HepG2 (cell line): ENCODE data around the gene HMGN1. TPM values are rescaled to one million over a fixed set of nuclear protein-coding genes. Genes with fewer than 3 reads are reported as not detected.

Experiments
- ARID3A ChIP-seq: IDR thresholded peaks from 2 replicates; pipeline ENCODE4 v1.6.1; 2012; ENCODE audit warnings: low read depth, low read length, improper control_type of control experiment
- ATF2 ChIP-seq: sonication (generic); formaldehyde crosslinking; IDR thresholded peaks from 2 replicates; pipeline ENCODE4 v1.4.0; 2020; ENCODE audit warnings: missing genetic modification reagents
- DDIT3 ChIP-seq: sonication (generic); formaldehyde crosslinking; IDR thresholded peaks from 2 replicates; pipeline ENCODE4 v1.4.0; 2020; ENCODE audit warnings: mild to moderate bottlenecking, missing genetic modification reagents
- EP300 ChIP-seq, 3 experiments: sonication (generic) in 1 of 3; formaldehyde crosslinking in 1 of 3; IDR thresholded peaks; 2 replicates each; pipeline versions ENCODE4 v1.5.1 to v1.6.1; 2011 to 2020; ENCODE audit warnings: low read depth in 2 of 3, low read length in 2 of 3, borderline replicate concordance in 1 of 3, improper control_type of control experiment in 1 of 3, mild to moderate bottlenecking in 1 of 3, missing genetic modification reagents in 1 of 3, moderate library complexity in 1 of 3
- GPN1 ChIP-seq: sonication (generic); formaldehyde crosslinking; IDR thresholded peaks from 2 replicates; pipeline ENCODE4 v1.5.1; 2020; ENCODE audit warnings: missing genetic modification reagents, borderline replicate concordance
- GRHL1 ChIP-seq: sonication (generic); formaldehyde crosslinking; conservative IDR thresholded peaks from 2 replicates; pipeline ENCODE4 v1.8.0; 2022; ENCODE audit warnings: missing genetic modification reagents
- HNF4G ChIP-seq, 2 experiments: sonication (generic) in 1 of 2; formaldehyde crosslinking in 1 of 2; IDR thresholded peaks; 2 replicates each; pipeline versions ENCODE4 v1.4.0 to v1.6.1; 2011 to 2020; ENCODE audit warnings: borderline replicate concordance in 2 of 2, low read depth in 2 of 2, mild to moderate bottlenecking in 2 of 2, low read length in 1 of 2, missing genetic modification reagents in 1 of 2, moderate library complexity in 1 of 2
- JUN ChIP-seq: sonication (generic); formaldehyde crosslinking; IDR thresholded peaks from 2 replicates; pipeline ENCODE4 v1.4.0; 2020; ENCODE audit warnings: mild to moderate bottlenecking, missing genetic modification reagents
- MED13 ChIP-seq: sonication (generic); formaldehyde crosslinking; IDR thresholded peaks from 2 replicates; pipeline ENCODE4 v1.5.0; 2020; ENCODE audit warnings: missing genetic modification reagents
- PHF20 ChIP-seq: sonication (generic); formaldehyde crosslinking; IDR thresholded peaks from 2 replicates; pipeline ENCODE4 v1.5.0; 2020; ENCODE audit warnings: mild to moderate bottlenecking, missing genetic modification reagents
- REL ChIP-seq: sonication (generic); formaldehyde crosslinking; conservative IDR thresholded peaks from 2 replicates; pipeline ENCODE4 v1.8.0; 2022; ENCODE audit warnings: mild to moderate bottlenecking, missing genetic modification reagents, moderate library complexity
- SPEN ChIP-seq: sonication (generic); formaldehyde crosslinking; IDR thresholded peaks from 2 replicates; pipeline ENCODE4 v1.5.1; 2020; ENCODE audit warnings: low read depth, mild to moderate bottlenecking, missing genetic modification reagents
- TBL1XR1 ChIP-seq: fragments of 150-350 bp; IDR thresholded peaks from 2 replicates; pipeline ENCODE4 v1.6.1; 2014; ENCODE audit warnings: borderline replicate concordance, low read length; ENCODE audit not compliant: partially characterized antibody
- ZBTB38 ChIP-seq: sonication (generic); formaldehyde crosslinking; IDR thresholded peaks from 2 replicates; pipeline ENCODE4 v1.5.1; 2020; ENCODE audit warnings: mild to moderate bottlenecking, missing genetic modification reagents
- ZNF101 ChIP-seq: sonication (generic); formaldehyde crosslinking; IDR thresholded peaks from 2 replicates; pipeline ENCODE4 v1.4.0; 2020; ENCODE audit warnings: mild to moderate bottlenecking, low read depth, missing genetic modification reagents, borderline replicate concordance
- ZNF282 ChIP-seq: fragments of 450-650 bp; IDR thresholded peaks from 2 replicates; pipeline ENCODE4 v1.6.1; 2018; ENCODE audit not compliant: partially characterized antibody
- ZNF30 ChIP-seq: sonication (generic); formaldehyde crosslinking; IDR thresholded peaks from 2 replicates; pipeline ENCODE4 v1.5.0; 2020; ENCODE audit warnings: mild to moderate bottlenecking, missing genetic modification reagents
- ZNF563 ChIP-seq: sonication (generic); formaldehyde crosslinking; IDR thresholded peaks from 2 replicates; pipeline ENCODE4 v1.8.0; 2022; ENCODE audit warnings: mild to moderate bottlenecking, moderate library complexity, missing genetic modification reagents
- ZNF567 ChIP-seq: sonication (generic); formaldehyde crosslinking; IDR thresholded peaks from 2 replicates; pipeline ENCODE4 v1.8.1; 2023; ENCODE audit warnings: mild to moderate bottlenecking, missing genetic modification reagents, borderline replicate concordance
- ZNF780A ChIP-seq: sonication (generic); formaldehyde crosslinking; IDR thresholded peaks from 2 replicates; pipeline ENCODE4 v1.8.0; 2022; ENCODE audit warnings: mild to moderate bottlenecking, missing genetic modification reagents, moderate library complexity
- polyA plus RNA-seq, 8 experiments: library from polyadenylated mRNA; depleted of rRNA in 3 of 8; stranded (reverse) in 7 of 8; unstranded in 1 of 8; fragments of >200 nt; fragmentation: Illumina TruSeq in 4 of 8; extraction: Trizol in 4 of 8; gene quantifications; 2 replicates each; pipeline versions ENCODE4 v1.2.1 to v1.2.3, GENCODE V29; 2011 to 2016; ENCODE audit warnings: low read depth in 4 of 8, missing spikeins in 1 of 8, mixed read lengths in 1 of 8; ENCODE audit not compliant: insufficient read depth in 1 of 8
- total RNA-seq, 5 experiments: library from RNA; depleted of rRNA; stranded (reverse); fragments of >200 nt; fragmentation: Illumina TruSeq; extraction: Trizol; gene quantifications; 2 replicates each; pipeline ENCODE4 v1.2.3, GENCODE V29; 2016; ENCODE audit warnings: low read depth in 1 of 5
- TF ChIP-seq, protein P1 (sequence below): sonication (generic); formaldehyde crosslinking; IDR thresholded peaks from 2 replicates; pipeline ENCODE4 v1.4.0; 2020; ENCODE audit warnings: missing genetic modification reagents, borderline replicate concordance

HMGN1 gene
- total and polyA plus RNA-seq, 2 of the 13 experiments (the other 11 are each of a cell fraction or from before 2014, with no cell fraction given), result 104 to 286 TPM

DNA sequence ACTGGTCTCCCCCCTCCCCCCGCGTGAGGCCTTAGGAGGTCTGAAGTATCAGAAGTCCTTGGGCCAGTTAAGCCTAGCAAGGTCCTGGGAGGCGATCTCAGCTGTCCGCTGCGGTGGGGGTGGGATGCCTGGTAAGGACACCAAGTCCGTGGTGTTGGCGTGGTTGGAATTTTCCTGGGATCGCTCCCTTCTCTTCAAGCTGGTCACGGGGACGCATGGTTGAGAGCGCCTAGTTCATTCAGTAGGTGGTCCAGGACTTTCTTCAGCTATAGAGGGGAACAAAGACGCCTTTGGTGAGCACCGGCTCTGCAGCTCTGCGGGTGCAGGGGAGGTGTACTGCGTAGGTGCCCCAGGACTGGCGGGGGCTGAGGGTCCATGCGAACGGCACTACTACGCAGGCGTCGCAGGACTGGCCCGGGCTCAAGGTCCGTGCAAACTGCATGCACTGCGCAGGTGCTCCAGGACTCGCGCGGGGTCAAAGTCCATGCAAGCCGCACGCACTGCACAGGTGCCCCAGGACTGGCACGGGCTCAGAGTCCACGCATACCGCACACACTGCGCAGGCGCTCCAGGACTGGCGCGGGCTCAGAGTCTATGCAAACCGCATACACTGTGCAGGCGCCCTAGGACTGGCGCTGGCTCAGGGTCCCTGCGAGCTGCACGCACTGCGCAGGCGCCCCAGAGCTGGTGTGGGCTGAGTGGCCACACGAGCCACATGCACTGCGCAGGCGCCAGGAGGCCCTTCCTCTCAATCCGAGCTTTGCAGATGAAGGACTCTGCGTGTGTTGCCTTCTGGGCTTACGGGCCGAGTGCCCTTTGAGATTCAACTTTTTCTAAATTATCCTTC, 36.6 kb upstream of the HMGN1 start (continued):
- TF ChIP-seq ZNF563 (peak; percentile 26; the same call in 1 of the 2 replicates), GRHL1 (CRISPR knock-in tag) (no peak), REL (CRISPR knock-in tag) (0 out of 2 replicates have a peak, but pooled peaks have one; percentile 32), EP300 (IDR thresholded peaks at IDR 0.05; ENCODE audit: low read depth in 2 of 2, low read length in 2 of 2) (peak; percentile 90 to 96), EP300 (CRISPR knock-in tag; IDR thresholded peaks at IDR 0.05; ENCODE audit: borderline replicate concordance) (peak; percentile 99), ZNF30 (CRISPR knock-in tag) (no peak), TBL1XR1 (no peak), ZBTB38 (CRISPR knock-in tag) (no peak; the same call in 1 of the 2 replicates), ZNF780A (CRISPR knock-in tag) (no peak; the same call in 1 of the 2 replicates), DDIT3 (CRISPR knock-in tag) (0 out of 2 replicates have a peak, but pooled peaks have one; percentile 25), MED13 (peak; percentile 81; the same call in 1 of the 2 replicates), ZNF567 (no peak), ATF2 (CRISPR knock-in tag) (peak; percentile 62; the same call in 1 of the 2 replicates), SPEN (peak; percentile 99), ZNF101 (no peak), ARID3A (no peak), ZNF282 (no peak), GPN1 (CRISPR knock-in tag) (no peak), HNF4G (IDR thresholded peaks at IDR 0.05; ENCODE audit: borderline replicate concordance, low read depth, low read length) (peak; percentile 99), HNF4G (CRISPR knock-in tag; IDR thresholded peaks at IDR 0.05; ENCODE audit: borderline replicate concordance, low read depth) (peak; percentile 100), JUN (CRISPR knock-in tag) (no peak), PHF20 (peak; percentile 56)
- TF ChIP-seq, protein P1, sequence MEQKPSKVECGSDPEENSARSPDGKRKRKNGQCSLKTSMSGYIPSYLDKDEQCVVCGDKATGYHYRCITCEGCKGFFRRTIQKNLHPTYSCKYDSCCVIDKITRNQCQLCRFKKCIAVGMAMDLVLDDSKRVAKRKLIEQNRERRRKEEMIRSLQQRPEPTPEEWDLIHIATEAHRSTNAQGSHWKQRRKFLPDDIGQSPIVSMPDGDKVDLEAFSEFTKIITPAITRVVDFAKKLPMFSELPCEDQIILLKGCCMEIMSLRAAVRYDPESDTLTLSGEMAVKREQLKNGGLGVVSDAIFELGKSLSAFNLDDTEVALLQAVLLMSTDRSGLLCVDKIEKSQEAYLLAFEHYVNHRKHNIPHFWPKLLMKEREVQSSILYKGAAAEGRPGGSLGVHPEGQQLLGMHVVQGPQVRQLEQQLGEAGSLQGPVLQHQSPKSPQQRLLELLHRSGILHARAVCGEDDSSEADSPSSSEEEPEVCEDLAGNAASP (CRISPR knock-in tag), result no peak; the same call in 1 of the 2 replicates
